GM19238 (cell line): ENCODE results near the gene SCN2A.

Experiments used
- DNase-seq: peaks from one replicate; pipeline ENCODE4 v3.0.0; 2011; ENCODE audit warnings: low spot score; ENCODE audit not compliant: insufficient read length

Gene SCN2A

GRCh38 chr2:165239230-165239629, at the start of gene SCN2A:
TSS of gene SCN2A (plus strand) at chr2:165239414. CDS start at chr2:165295824, 56,410 bp downstream.
- no peak for DNase-seq

GRCh38 chr2:165191096-165191728, 48.0 kb upstream of the SCN2A start:
- no peak for DNase-seq

GRCh38 chr2:165192729-165193128, 46.5 kb upstream of the SCN2A start:
- no peak for DNase-seq

- DNase-seq: no peak
Measured at GRCh38 chr2:165193178-165193777, 45.9 kb upstream of the SCN2A start.

DNA sequence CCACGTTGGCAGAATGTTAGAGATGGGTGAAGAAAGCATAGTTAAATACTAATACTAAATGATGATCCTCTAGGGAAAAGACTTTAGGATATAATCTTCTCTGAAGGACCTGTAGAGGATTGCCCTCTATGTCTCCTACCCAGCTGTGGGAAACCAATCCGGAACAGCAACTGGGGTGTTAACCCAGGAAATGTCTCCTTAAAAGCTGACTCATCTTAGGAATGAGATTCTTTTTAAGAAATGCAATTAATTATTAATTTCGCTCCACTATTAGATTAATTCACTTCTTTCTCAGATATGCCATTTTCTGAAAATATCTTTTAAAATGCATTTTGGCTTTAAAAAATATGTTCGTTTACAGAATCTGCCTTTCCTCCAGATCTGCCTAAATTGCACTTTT, 42.8 kb upstream of the SCN2A start:
- DNase-seq: no peak

GRCh38 chr2:165197346-165197745, 41.9 kb upstream of the SCN2A start:
- no peak for DNase-seq

DNA sequence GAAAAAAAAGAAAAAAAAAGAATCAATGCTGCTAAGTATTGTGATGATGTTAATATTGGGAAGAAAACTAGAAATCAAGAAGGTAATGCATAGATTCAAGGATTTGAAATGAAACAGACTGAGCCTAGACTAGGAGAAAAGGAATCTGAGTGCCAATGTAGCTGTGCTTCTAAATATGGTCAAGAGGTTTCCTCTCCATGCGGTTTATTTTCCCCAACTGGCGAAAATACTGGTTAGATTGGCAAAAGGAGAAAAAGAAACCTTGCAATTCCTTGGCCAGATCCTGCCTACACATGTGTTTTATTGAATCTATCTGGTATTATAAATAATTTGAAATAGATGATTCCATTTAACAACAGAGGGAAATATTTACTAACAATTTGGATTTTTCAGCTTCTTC, 41.0 kb upstream of the SCN2A start:
- no peak for DNase-seq

- no peak for DNase-seq
Measured at GRCh38 chr2:165202239-165202638, 37.0 kb upstream of the SCN2A start.

GRCh38 chr2:165203689-165204559, 35.3 kb upstream of the SCN2A start, which contains the start of gene SCN3A:
TSS of gene SCN3A (minus strand) at chr2:165204050. CDS start at chr2:165176394, 27,656 bp downstream.
- DNase-seq: no peak

GRCh38 chr2:165205865-165206264, 33.3 kb upstream of the SCN2A start:
- DNase-seq: no peak

DNA sequence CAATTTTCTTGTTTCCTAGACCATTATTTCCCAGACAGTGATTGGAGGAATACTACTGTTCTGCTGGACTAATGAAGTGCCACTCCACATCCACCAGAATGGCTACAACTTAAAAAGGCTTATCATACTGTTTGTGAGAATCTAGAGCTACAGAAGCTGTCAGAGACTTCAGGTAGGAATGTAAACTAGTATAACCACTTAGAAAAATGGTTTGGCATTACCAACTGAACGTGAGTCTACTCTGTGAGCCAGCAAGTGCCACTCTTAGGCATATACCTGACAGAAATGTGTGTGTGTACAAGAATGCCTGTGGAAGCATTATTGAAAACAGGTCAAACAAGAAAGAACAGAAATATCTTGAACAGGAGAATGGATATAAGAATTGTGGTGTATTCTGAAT, 31.1 kb upstream of the SCN2A start:
- DNase-seq: no peak

DNA sequence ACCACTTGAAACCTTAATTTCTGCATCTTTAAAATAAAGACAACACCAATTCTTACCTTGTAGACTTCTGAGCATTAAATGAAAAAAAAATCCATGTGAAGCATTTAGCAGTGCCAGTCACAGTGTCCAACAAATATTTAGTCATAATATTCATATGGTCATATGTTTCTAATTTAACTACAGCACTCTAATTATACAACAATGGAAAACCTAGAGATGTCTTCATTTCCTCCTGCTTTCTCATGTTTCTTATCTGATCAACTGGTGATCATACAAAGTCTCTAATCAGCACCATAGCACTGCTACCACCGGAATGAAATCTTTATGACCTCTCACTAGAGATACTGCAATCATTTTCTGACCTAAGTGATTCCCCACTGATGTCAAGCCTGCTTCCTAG, 25.1 kb upstream of the SCN2A start:
- no peak for DNase-seq

DNA sequence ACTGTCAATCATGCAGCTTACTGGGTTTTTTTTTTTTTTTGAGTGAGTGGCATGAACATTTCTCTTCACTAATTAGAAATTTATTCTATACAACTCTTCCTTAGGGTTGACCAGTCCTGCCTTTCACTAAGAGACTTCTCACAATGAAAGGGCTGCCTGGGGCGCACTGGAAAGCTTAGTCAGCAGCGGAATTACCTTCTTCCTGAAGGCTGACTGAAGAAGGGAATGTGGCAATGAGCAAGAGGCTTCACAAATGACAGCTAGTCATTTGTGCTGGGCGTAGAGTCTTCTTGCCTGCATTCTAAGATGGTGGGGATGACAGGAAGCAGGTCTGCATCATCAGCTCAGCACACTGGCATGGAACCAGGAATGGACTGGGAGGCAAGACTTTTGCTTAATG, 19.7 kb upstream of the SCN2A start:
- no peak for DNase-seq

GRCh38 chr2:165224941-165225340, 14.3 kb upstream of the SCN2A start:
- no peak for DNase-seq

- DNase-seq: no peak
Measured at GRCh38 chr2:165227571-165227970, 11.6 kb upstream of the SCN2A start.

DNA sequence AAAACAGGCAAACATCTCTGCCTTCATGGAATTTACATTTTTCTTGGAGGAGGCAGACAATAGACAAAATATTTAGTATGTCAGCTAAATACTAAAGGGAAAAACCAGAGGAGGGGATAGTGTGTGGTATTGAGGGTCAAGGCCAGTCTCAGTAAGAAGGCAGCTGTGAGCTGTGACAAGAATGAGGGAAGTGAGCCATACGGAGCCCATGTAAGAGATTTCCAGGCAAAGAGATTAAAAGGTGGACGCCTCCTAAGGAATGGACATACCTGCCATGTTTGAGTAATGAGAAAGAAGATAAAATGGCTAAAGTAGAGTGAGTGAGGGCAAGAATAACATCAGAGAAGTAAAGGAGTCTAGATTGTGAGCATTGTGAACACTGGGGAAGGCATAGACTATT, 2.2 kb upstream of the SCN2A start:
- DNase-seq: no peak

GRCh38 chr2:165238295-165238694, 919 bp upstream of the SCN2A start:
- DNase-seq: no peak

DNA sequence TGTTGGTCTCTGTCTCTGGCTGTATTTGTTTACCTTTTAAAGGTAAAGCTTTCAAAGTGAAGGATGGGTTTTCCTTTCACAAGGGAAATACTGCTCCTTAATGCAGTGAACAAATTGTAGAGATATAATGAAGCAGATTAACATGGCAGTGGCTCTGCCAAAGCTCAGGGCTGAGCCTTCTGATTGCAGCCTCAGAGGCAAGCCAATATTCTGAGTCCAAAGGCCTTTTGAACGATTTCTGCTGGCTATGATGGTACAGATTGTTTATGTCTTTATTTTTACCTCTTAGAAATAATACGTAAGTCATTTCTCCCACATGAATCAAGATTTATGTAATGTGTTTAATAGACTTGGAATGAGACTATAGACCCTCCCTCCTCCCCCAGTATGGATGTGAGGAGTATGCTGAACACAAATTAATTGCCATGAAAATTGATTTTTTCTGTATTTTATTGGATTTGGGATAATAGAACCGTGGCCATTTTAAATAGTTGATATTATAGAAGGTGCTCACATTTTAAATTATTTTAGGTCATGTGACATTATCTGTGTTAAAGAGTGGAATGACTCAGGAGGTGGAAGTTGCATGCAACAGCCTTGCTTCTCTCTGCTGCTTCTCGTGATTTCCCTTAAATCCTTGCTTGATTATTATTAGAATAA, 772 bp downstream of the SCN2A start:
- DNase-seq: no peak

GRCh38 chr2:165240916-165241315, 1.7 kb downstream of the SCN2A start:
- no peak for DNase-seq

GRCh38 chr2:165245081-165245793, 6.0 kb downstream of the SCN2A start:
- DNase-seq: no peak

GRCh38 chr2:165248238-165248637, 9.0 kb downstream of the SCN2A start:
- DNase-seq: no peak
